HCT116 (cell line): ENCODE results near the gene FOXP2. TPM values are rescaled to one million over a fixed set of nuclear protein-coding genes. Genes with fewer than 3 reads are reported as not detected.
A peak's percentile ranks its signal among the peaks of the same experiment; 100 is the strongest.

ENCODE experiments used
- ATAC-seq: fragments of 200-7000 bp; cut with Tn5 transposase; 2 replicates; pipeline ENCODE4 v1.9.1; 2020; ENCODE audit warnings: mild to moderate bottlenecking, moderate library complexity
- BruUV-seq: library from RNA; stranded (reverse); fragments of 400-500 nt; replicated peaks from 2 replicates; lab custom pipeline; 2021; lab: Mats Ljungman, UMichigan
- CTCF ChIA-PET: fragments of 300-600 bp; sonication (Branson Sonifier 250); formaldehyde crosslinking; loops from one replicate; lab custom pipeline; 2021; ENCODE audit warnings: antibody characterized with exemption; lab: Charles Lee
- POLR2A ChIA-PET: fragments of 300-600, 350-600 bp; sonication (Branson Sonifier 250); formaldehyde crosslinking; loops from one replicate; lab custom pipeline; 2021; ENCODE audit warnings: antibody characterized with exemption; lab: Charles Lee
- RAD21 ChIA-PET, 2 experiments: fragments of 300-600 bp; sonication (Branson Sonifier 250); formaldehyde crosslinking; loops; one replicate each; lab custom pipeline; 2023; ENCODE audit warnings: low total read pairs in 2 of 2; ENCODE audit not compliant: uncharacterized antibody in 2 of 2, unreplicated experiment in 2 of 2, low non-redundant PET in 1 of 2; lab: Charles Lee
- DNase-seq: peaks from one replicate; pipeline ENCODE4 v3.0.0-alpha.2; 2010; ENCODE audit warnings: low read depth, low spot score
- H2AFZ ChIP-seq: fragments of 200-600 bp; shearing (Covaris generic), sonication (generic); 2 replicates; pipeline ENCODE4 v1.6.1; 2017; ENCODE audit warnings: low read depth, mixed run types, mixed read lengths, antibody characterized with exemption, low read length; ENCODE audit not compliant: poor library complexity, severe bottlenecking
- H3K27ac ChIP-seq: 2 replicates; pipeline ENCODE4 v1.5.1; 2012; ENCODE audit warnings: low read depth, low read length
- H3K27me3 ChIP-seq: fragments of 200-600 bp; sonication (generic); 2 replicates; pipeline ENCODE4 v1.6.1; 2016; ENCODE audit warnings: mixed run types, low read length, mixed read lengths; ENCODE audit not compliant: insufficient read depth
- H3K36me3 ChIP-seq, 2 experiments: fragments of 200-500 bp in 1 of 2; fragments of 200-600 bp in 1 of 2; sonication (Bioruptor generic) in 1 of 2; sonication (generic) in 1 of 2; 2 replicates each; pipeline versions ENCODE4 v1.5.1 to v1.6.1; 2014 to 2016; ENCODE audit warnings: low read length in 2 of 2, inconsistent platforms in 1 of 2, mixed read lengths in 1 of 2, mixed run types in 1 of 2; ENCODE audit not compliant: insufficient read depth in 2 of 2, control insufficient read depth in 1 of 2
- H3K4me1 ChIP-seq, 2 experiments: fragments of 200-600 bp in 1 of 2; sonication (generic) in 1 of 2; 2 replicates each; pipeline versions ENCODE4 v1.5.1 to v1.6.1; 2012 to 2017; ENCODE audit warnings: low read length in 2 of 2, inconsistent platforms in 1 of 2, mild to moderate bottlenecking in 1 of 2, mixed read lengths in 1 of 2, mixed run types in 1 of 2, moderate library complexity in 1 of 2; ENCODE audit not compliant: insufficient read depth in 2 of 2, control insufficient read depth in 1 of 2
- H3K4me2 ChIP-seq: fragments of 200-600 bp; sonication (generic); 2 replicates; pipeline ENCODE4 v1.6.1; 2017; ENCODE audit warnings: mixed run types, low read length, mixed read lengths
- H3K4me3 ChIP-seq, 2 experiments: fragments of 200-600 bp in 1 of 2; sonication (generic) in 1 of 2; replicated peaks in 1 of 2; 2 replicates each; pipeline ENCODE4 v1.5.1; 2011 to 2016; ENCODE audit warnings: low read length in 2 of 2, control low read depth in 1 of 2, low read depth in 1 of 2, mild to moderate bottlenecking in 1 of 2, mixed read lengths in 1 of 2, mixed run types in 1 of 2
- H3K79me2 ChIP-seq: fragments of 200-600 bp; sonication (generic); 2 replicates; pipeline ENCODE4 v1.6.1; 2017; ENCODE audit warnings: mild to moderate bottlenecking, mixed run types, low read length, moderate library complexity, mixed read lengths; ENCODE audit not compliant: insufficient read depth
- H3K9ac ChIP-seq: fragments of 200-600 bp; sonication (generic); 2 replicates; pipeline ENCODE4 v1.6.1; 2016; ENCODE audit warnings: low read length, mixed read lengths
- H3K9me2 ChIP-seq: fragments of 200-600 bp; sonication (generic), shearing (Covaris generic); 2 replicates; pipeline ENCODE4 v1.6.1; 2017; ENCODE audit warnings: mixed run types, mild to moderate bottlenecking, moderate library complexity; ENCODE audit not compliant: insufficient read depth
- H3K9me3 ChIP-seq, 2 experiments: fragments of 200-500 bp in 1 of 2; fragments of 200-600 bp in 1 of 2; sonication (Bioruptor generic) in 1 of 2; sonication (generic) in 1 of 2; 2 replicates each; pipeline ENCODE4 v1.6.1; 2014 to 2017; ENCODE audit warnings: low read length in 2 of 2, mixed read lengths in 2 of 2, inconsistent platforms in 1 of 2, low read depth in 1 of 2, mild to moderate bottlenecking in 1 of 2, mixed run types in 1 of 2, moderate library complexity in 1 of 2; ENCODE audit not compliant: control insufficient read depth in 1 of 2, insufficient read depth in 1 of 2
- H4K20me1 ChIP-seq: fragments of 200-600 bp; sonication (generic), shearing (Covaris generic); 2 replicates; pipeline ENCODE4 v1.6.1; 2017; ENCODE audit warnings: mixed run types, mild to moderate bottlenecking, moderate library complexity; ENCODE audit not compliant: insufficient read depth
- CBX3 ChIP-seq: IDR thresholded peaks from 2 replicates; pipeline ENCODE4 v1.6.1; 2012; ENCODE audit warnings: low read depth
- EGR1 ChIP-seq: IDR thresholded peaks from 2 replicates; pipeline ENCODE4 v1.6.1; 2012; ENCODE audit warnings: low read depth
- EZH2 ChIP-seq: fragments of 200-600 bp; sonication (generic); IDR thresholded peaks from 2 replicates; pipeline ENCODE4 v1.6.1; 2017; ENCODE audit warnings: antibody characterized with exemption, mixed run types
- JUND ChIP-seq: IDR thresholded peaks from 2 replicates; pipeline ENCODE4 v1.6.1; 2012
- POLR2A ChIP-seq: IDR thresholded peaks from 2 replicates; pipeline ENCODE4 v1.7.0; 2011; ENCODE audit warnings: borderline replicate concordance; ENCODE audit not compliant: insufficient read depth, insufficient read length; ENCODE audit errors: extremely low read depth
- POLR2AphosphoS5 ChIP-seq: IDR thresholded peaks from 2 replicates; pipeline ENCODE4 v1.6.1; 2011; ENCODE audit warnings: mild to moderate bottlenecking, low read depth, low read length, moderate library complexity
- RAD21 ChIP-seq: IDR thresholded peaks from 2 replicates; pipeline ENCODE4 v1.6.1; 2012; ENCODE audit warnings: low read depth, mild to moderate bottlenecking
- TCF7L2 ChIP-seq: IDR thresholded peaks from 2 replicates; pipeline ENCODE4 v1.7.0; 2011; ENCODE audit warnings: borderline replicate concordance, inconsistent platforms; ENCODE audit not compliant: insufficient read depth, insufficient read length; ENCODE audit errors: extremely low read depth
- YY1 ChIP-seq: IDR thresholded peaks from 2 replicates; pipeline ENCODE4 v1.6.1; 2011; ENCODE audit warnings: low read length, low read depth, moderate library complexity, mild to moderate bottlenecking; ENCODE audit not compliant: insufficient replicate concordance; ENCODE audit errors: extremely low read depth
- intact Hi-C: fragments of 100-400 bp; cut with micrococcal nuclease; formaldehyde crosslinking; loops from 2 replicates; pipeline ENCODE4 v1.10.0; 2022
- total RNA-seq: library from RNA; stranded (reverse); gene quantifications from one replicate; pipeline ENCODE4 v1.2.1, GENCODE V29; 2021; ENCODE audit not compliant: unreplicated experiment
- TF ChIP-seq, protein P1 (sequence below), 3 experiments: fragments of 200-600 bp in 1 of 3; sonication (generic) in 1 of 3; IDR thresholded peaks in 2 of 3; conservative IDR thresholded peaks in 1 of 3; 2 replicates each; pipeline ENCODE4 v1.5.1; 2012 to 2017; ENCODE audit warnings: low read depth in 2 of 3, low read length in 2 of 3, antibody characterized with exemption in 1 of 3, borderline replicate concordance in 1 of 3, control low read depth in 1 of 3, mild to moderate bottlenecking in 1 of 3, mixed read lengths in 1 of 3, mixed run types in 1 of 3, moderate library complexity in 1 of 3; ENCODE audit not compliant: insufficient read depth in 1 of 3
- TF ChIP-seq, protein P2 (sequence below): IDR thresholded peaks from 2 replicates; pipeline ENCODE4 v1.6.1; 2012

Gene FOXP2
- total RNA-seq, 1 experiment from 2014 or later = 2.5 TPM

- Histone ChIP-seq H3K9me3 (no peaks in the 10 kb centered on the region), H3K4me2 (no peak overlapping the region), H3K4me1 (no peaks in the 10 kb centered on the region), H3K27me3 (no peaks in the 10 kb centered on the region), H3K4me3 (no peak overlapping the region), H2AFZ (no peak overlapping the region), H4K20me1 (no peaks in the 10 kb centered on the region), H3K9ac (no peak overlapping the region), H3K27ac (no peak overlapping the region)
- intact Hi-C loops = no loop called here
- peak; percentile 77 for ATAC-seq
- POLR2A ChIA-PET = no interaction called here
- BruUV-seq = no TSS peak
- DNase-seq = peak; percentile 3
- TF ChIP-seq YY1 (no peak), RAD21 (peak; percentile 48), TCF7L2 (no peak), EZH2 (no peak), POLR2AphosphoS5 (no peak), CBX3 (no peak), POLR2A (no peak), JUND (no peak), EGR1 (no peak)
- TF ChIP-seq, protein P1, sequence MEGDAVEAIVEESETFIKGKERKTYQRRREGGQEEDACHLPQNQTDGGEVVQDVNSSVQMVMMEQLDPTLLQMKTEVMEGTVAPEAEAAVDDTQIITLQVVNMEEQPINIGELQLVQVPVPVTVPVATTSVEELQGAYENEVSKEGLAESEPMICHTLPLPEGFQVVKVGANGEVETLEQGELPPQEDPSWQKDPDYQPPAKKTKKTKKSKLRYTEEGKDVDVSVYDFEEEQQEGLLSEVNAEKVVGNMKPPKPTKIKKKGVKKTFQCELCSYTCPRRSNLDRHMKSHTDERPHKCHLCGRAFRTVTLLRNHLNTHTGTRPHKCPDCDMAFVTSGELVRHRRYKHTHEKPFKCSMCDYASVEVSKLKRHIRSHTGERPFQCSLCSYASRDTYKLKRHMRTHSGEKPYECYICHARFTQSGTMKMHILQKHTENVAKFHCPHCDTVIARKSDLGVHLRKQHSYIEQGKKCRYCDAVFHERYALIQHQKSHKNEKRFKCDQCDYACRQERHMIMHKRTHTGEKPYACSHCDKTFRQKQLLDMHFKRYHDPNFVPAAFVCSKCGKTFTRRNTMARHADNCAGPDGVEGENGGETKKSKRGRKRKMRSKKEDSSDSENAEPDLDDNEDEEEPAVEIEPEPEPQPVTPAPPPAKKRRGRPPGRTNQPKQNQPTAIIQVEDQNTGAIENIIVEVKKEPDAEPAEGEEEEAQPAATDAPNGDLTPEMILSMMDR (IDR thresholded peaks at IDR 0.05 in 2 of 3, conservative IDR thresholded peaks at IDR 0.05 in 1 of 3; ENCODE audit: borderline replicate concordance in 1 of 3, insufficient read depth in 1 of 3, low read depth in 2 of 3, low read length in 2 of 3) = peak; percentile 33 to 47 (median 43); a peak in 4 of 6 replicates
- TF ChIP-seq, protein P2, sequence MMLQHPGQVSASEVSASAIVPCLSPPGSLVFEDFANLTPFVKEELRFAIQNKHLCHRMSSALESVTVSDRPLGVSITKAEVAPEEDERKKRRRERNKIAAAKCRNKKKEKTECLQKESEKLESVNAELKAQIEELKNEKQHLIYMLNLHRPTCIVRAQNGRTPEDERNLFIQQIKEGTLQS = no peak
- TF ChIP-seq, all 23 proteins: peak for 2
- ChIA-PET RAD21 (interaction anchor here (1.0 to 1.4 kb wide), 4 partner anchors 113 to 458 kb away, joined by 3 to 6 read pairs (median 3); no protein-coding TSS in a partner anchor), CTCF (interaction anchor here (0.6 to 1.6 kb wide), 9 partner anchors 10 to 681 kb away, joined by 3 to 23 read pairs (median 3); no protein-coding TSS in a partner anchor)
- Histone ChIP-seq H3K9me2 (no peaks in the 10 kb centered on the region), H3K79me2 (no peaks in the 10 kb centered on the region), H3K36me3 (no peaks in the 10 kb centered on the region)
Measured at GRCh38 chr7:114539575-114539974, 125.0 kb downstream of the FOXP2 start.
